Stimulated activated CD8-positive, alpha-beta memory T cell treated with anti-CD3 and anti-CD28 coated beads, Interleukin-7, amount 100 ng/mL, for 48 hours (primary cell): Measurements from ENCODE around the gene RPS6KA4.

Source experiments
- DNase-seq, 2 donors: peaks; one replicate each; pipeline ENCODE4 v3.0.0-alpha.2; 2020; ENCODE audit warnings: low read depth in 1 of 2; ENCODE audit errors: extremely low read depth in 1 of 2

The RPS6KA4 gene

DNA sequence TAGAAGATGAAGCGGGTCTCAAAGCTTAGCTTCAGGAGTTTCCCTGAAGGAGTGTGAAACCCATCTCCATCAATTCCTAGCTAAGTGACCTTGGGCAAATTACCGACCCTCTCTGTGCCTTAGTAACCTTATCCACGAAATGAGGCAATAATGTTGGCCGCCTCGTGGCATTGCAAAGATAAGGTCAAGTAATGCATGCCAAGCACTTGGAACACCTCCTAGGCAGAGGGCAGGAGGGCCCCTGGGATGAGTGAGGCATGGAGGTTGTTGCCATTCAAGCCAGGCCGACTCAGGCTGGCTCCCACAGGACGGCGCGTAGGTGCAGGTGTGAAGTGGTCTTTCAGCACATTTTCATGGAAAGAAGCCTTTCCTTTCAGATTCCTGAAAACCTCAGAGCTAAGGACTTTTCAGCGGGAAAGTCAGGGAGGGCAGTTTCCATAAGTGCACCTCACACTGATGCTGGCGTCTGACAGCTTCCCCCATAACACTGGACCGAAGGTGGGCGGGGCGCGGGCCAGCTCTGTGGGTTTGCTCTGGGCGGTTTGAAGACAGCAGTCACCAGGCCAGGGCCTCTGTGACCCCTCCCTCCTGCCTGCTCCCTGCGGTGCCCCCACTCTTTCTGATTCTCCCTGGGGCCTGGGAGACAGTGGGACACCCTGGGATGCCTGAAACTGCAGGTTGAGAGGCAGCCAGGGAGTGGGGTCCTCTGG, 25.2 kb downstream of the RPS6KA4 start:
- no peak for DNase-seq

- DNase-seq = no peak
Measured at GRCh38 chr11:64384981-64385944, 26.3 kb downstream of the RPS6KA4 start.

- no peak for DNase-seq
Measured at GRCh38 chr11:64385945-64386704, 27.2 kb downstream of the RPS6KA4 start.

DNA sequence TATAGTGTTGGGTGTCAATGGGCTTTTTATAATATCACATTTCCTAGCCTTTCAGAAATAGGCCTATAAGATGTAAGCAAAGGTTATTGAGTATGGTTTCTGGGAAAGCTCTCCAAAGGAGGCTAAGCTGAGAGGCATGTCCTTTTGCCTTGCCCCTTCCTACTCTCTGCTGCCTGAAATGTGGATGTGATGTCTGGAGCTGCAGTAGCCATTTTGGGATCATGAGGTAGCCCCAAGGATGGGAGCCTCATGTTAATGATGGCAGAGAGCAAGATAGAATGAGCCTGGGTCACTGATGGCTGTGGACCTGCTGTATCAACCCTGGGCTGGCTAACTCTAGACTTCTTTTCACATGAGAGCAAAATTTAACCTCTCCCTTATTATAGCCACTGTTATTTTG, 29.0 kb downstream of the RPS6KA4 start:
- no peak for DNase-seq

GRCh38 chr11:64388894-64389293, 29.9 kb downstream of the RPS6KA4 start:
- no peak for DNase-seq

DNA sequence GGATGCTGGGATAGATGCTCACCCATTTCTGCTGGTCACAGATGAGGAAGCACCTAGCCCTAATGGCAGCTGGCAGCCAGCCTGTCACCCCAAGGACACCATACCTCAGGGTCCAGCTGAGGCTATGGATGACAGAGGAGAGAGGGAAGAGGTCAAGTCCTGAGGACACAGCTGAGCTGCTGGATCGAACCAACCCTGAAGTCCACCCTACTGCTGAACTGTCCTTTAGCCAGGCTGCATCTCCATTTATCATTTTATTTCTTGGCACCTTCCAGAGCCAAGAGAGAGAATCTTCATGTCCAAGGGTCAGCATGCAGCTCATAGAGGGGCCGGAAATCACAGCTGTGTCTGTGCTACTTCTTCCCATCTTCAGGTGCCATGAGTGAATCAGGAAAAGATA, 30.9 kb downstream of the RPS6KA4 start:
- no peak for DNase-seq

GRCh38 chr11:64390558-64390957, 31.6 kb downstream of the RPS6KA4 start:
- no peak for DNase-seq

DNA sequence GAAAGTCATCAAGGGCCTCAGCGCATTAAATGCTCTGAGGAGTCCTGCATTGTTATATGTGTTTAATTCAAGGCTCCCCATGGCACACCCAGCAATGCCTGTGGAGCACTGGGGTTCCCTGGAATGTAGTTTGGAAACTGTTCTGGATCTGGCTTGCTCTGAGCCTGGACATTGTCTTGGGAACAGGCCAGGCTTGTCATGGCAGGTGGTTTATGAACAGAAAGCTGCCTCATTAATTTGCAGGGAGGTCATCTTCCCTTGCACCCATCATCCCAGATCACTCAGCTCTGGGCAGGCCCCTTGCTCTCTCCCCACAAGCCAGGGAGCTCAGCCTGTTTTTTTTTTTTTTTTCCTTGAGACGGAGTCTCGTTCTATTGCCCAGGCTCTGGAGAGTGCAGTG, 32.9 kb downstream of the RPS6KA4 start:
- no peak for DNase-seq

- DNase-seq = no peak
Measured at GRCh38 chr11:64395545-64396078, 36.6 kb downstream of the RPS6KA4 start.

DNA sequence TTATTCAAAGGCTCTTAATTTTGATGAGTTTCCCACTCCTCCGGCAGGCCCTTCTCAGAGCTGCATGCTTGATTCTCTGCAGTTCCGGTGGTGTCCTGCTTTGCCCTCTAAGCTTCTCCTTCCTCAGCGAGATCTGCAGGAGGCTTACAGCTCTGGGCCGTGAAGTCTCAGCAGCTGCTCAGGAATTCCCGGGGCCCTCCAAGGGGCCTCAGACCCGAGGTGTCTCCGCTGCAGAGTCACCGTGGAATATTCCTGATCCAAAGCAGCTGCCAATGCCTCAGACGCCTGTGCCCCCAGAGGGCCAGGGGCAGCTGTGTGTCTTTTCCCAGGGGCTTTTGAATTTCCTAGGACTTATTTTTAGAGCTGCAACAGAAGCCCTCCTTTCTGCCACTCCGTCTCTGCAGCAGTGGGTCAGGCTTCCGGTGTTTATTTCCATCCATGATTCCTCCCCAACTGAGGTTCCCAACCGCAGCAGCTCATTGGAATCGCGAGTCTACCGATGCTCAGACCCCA, 37.2 kb downstream of the RPS6KA4 start:
- DNase-seq = no peak

GRCh38 chr11:64400102-64400501, 41.1 kb downstream of the RPS6KA4 start:
- no peak for DNase-seq

- DNase-seq = no peak
Measured at GRCh38 chr11:64400667-64401066, 41.7 kb downstream of the RPS6KA4 start.

- no peak for DNase-seq
Measured at GRCh38 chr11:64401775-64402174, 42.8 kb downstream of the RPS6KA4 start.

GRCh38 chr11:64403106-64403505, 44.1 kb downstream of the RPS6KA4 start:
- no peak for DNase-seq

GRCh38 chr11:64406221-64406946, 47.4 kb downstream of the RPS6KA4 start:
- DNase-seq = no peak

GRCh38 chr11:64407221-64407620, 48.3 kb downstream of the RPS6KA4 start:
- DNase-seq = no peak

- DNase-seq = no peak
Measured at GRCh38 chr11:64407630-64408029, 48.7 kb downstream of the RPS6KA4 start.

DNA sequence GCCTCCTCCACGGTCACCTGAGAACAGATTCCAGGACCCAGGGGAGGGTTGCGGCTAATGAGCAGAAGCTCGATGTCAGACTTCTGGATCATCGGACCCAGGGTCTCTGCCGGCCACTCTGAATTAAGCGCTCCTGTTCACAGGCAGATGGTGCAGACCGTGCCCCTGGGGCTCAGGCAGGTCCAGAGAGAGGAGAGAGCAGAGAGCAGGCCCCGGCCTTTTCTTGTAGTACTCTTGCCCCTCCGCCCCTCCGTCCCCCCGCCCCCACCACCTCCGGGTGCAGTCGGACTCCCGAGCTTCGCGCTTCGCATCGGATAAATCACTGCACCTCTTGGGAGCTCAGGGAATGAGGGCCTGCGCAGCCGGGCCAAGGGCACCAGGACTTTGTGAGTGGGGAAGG, 50.3 kb downstream of the RPS6KA4 start:
- no peak for DNase-seq

DNA sequence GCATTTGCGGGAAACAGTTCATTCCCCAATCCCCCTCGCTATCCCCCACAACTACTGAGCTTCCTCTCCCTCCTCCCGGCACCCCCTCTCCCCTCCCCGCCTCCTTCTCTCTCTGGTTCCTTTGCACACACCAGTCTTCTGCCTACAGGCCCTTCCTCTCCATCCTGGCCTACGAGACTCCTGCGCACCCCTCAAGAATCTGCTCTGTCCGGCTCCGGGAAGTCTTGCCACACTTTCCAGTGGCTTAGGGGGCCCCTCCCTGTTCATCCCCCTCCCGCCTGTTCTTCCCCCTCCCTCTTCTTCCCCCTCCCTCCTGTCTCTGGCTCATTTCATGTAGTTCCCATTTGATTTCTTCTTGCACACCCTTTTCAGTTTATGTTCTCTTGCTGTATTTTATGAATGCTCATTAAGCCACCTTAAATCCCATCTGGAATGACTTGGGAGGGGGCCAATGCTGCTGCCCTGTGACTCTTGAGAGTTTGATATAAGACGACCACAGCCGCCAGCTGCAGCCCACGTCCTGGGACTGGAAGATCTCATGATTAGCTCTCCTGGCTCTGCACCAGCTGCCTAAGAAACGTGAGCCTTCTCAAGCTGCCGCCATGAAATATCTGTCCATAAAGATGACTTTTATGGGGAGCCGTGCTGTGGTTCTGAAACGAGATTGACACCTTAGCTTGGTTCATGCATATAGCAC, 50.9 kb downstream of the RPS6KA4 start:
- DNase-seq = no peak

GRCh38 chr11:64410404-64410734, 51.4 kb downstream of the RPS6KA4 start:
- no peak for DNase-seq
